MM.1S (cell line): ENCODE measurements around the gene PADI1.

Experiments used
- EZH2 ChIP-seq: fragments of 300-600 bp; sonication (generic); optimal IDR thresholded peaks from 2 replicates; pipeline ENCODE3; 2017; ENCODE audit warnings: low read depth, mild to moderate bottlenecking, antibody characterized with exemption, low read length, mixed read lengths
- EZH2phosphoT487 ChIP-seq: fragments of 300-600 bp; sonication (generic); IDR thresholded peaks from 2 replicates; pipeline ENCODE4 v1.6.1; 2018; ENCODE audit warnings: antibody characterized with exemption, low read length
- TF ChIP-seq, protein P1 (sequence below): fragments of 300-600 bp; sonication (generic); IDR thresholded peaks from 2 replicates; pipeline ENCODE4 v1.5.1; 2016; ENCODE audit warnings: antibody characterized with exemption, low read length, mixed read lengths

DNA sequence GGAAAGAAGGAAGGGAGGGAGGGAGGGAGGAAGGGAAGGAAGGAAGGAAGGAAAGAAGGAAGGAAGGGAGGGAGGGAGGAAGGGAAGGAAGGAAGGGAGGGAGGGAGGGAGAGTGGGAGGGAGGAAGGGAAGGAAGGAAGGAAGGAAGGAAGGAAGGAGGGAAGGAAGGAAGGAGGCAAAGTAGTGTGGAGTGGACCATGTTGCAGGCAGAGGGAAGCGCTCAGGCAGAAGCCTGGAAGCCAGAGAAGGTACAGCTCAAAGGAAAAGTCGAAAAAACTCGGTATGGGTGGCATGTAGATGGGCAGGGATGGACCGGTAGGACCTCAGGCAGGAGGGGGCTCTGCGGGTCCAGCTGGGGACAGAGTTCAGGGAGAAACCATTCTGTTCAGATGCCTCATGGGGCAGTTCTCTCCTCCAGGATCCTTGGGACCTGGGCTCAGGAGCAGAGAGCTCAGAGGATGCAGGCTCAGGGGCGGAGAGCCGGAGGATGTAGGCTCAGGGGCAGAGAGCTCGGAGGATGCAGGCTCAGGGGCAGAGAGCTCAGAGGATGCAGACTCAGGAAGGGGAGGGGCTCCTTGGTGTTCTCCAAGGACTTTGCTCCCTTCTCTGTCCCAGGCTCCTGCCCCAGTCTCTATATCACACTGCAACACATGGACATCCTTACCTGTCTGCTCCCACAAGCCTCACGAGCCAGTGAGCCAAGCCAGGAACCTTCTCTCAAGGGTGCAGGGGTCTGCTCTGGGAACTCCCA is 30.4 kb downstream of the PADI1 start:
- TF ChIP-seq, protein P1, sequence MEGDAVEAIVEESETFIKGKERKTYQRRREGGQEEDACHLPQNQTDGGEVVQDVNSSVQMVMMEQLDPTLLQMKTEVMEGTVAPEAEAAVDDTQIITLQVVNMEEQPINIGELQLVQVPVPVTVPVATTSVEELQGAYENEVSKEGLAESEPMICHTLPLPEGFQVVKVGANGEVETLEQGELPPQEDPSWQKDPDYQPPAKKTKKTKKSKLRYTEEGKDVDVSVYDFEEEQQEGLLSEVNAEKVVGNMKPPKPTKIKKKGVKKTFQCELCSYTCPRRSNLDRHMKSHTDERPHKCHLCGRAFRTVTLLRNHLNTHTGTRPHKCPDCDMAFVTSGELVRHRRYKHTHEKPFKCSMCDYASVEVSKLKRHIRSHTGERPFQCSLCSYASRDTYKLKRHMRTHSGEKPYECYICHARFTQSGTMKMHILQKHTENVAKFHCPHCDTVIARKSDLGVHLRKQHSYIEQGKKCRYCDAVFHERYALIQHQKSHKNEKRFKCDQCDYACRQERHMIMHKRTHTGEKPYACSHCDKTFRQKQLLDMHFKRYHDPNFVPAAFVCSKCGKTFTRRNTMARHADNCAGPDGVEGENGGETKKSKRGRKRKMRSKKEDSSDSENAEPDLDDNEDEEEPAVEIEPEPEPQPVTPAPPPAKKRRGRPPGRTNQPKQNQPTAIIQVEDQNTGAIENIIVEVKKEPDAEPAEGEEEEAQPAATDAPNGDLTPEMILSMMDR, result no peak
- TF ChIP-seq EZH2 (no peak), EZH2phosphoT487 (no peak)
